ENCODE results near the gene CCDC194.
"Not testable (repeated sequence)": the region's sequence is repeated elsewhere in the genome, so short reads cannot be mapped to it uniquely, and the experiment has no call there.

The CCDC194 gene

DNA sequence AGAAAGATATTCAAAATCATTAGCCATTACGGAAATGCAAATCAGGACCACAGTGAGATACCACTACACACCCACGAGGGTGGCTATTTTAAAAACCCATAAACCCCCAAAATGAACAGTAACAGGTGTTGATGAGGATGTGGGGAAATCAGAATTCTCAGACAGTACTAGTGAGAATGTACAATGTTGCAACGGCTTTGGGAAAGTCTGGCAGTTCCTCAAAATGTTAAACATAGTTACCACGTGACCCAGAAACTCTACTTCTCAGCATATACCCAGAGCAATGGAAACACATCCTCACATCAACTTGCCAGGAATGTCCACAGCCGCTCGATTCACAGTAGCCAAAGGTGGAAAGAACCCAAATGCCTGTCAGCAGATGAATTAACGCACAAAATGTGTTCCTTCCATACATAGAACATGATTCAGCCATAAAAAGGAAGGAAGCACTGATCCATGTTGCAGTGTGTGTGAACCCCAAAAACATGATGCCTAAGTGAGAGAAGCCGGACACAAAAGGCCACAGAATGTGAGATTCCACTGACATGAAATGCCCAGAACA lies 23.9 kb downstream of the CCDC194 start:
- DNase-seq (peak; percentile 54), ATAC-seq (replicated peaks) (peak; percentile 96 to 99)
- H3K36me3 Mint-ChIP-seq = peaks cover 4% of the 10 kb centered on the region in 2 donors
- peaks cover 12 to 22% of the 10 kb centered on the region in 2 donors for H3K4me1 Mint-ChIP-seq
- peaks cover 0 to 4% of the 10 kb centered on the region in 2 donors for H3K9me3 Mint-ChIP-seq
- peaks cover 10% of the 10 kb centered on the region in 2 donors for H3K27me3 Mint-ChIP-seq
- peak overlapping the region; percentile 38 to 65 for H3K4me3 Mint-ChIP-seq
- peak overlapping the region; percentile 92 for H3K27ac Mint-ChIP-seq

DNA sequence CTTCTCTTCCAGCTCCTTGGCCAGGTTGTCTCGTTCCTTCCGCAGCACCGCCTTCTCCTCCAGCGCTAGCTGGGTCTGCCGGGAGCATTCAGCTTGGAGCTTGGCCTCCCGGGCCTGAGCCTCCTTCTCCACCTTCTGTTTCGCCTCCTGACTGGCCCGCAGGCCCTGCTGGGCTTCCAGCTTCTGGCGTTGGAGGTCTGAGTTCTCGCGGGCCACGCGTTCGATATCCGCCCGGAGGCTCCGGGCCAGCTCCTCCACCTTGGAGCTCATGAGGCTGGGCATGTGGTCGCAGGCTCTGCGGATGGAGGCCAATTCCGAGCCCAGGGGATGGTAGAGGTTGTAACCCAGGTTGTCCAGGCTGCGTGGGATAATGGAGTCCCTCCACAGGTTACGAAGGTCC lies 28.6 kb downstream of the CCDC194 start:
- Mint-ChIP-seq H3K36me3 (peaks cover 2 to 3% of the 10 kb centered on the region in 2 donors), H3K9me3 (peaks cover 0 to 2% of the 10 kb centered on the region in 2 donors), H3K4me1 (peaks cover 9 to 13% of the 10 kb centered on the region in 2 donors), H3K4me3 (no peak overlapping the region), H3K27ac (no peak overlapping the region), H3K27me3 (peaks cover 27 to 30% of the 10 kb centered on the region in 2 donors)
- DNase-seq = no peak
- ATAC-seq (replicated peaks) = no peak

DNA sequence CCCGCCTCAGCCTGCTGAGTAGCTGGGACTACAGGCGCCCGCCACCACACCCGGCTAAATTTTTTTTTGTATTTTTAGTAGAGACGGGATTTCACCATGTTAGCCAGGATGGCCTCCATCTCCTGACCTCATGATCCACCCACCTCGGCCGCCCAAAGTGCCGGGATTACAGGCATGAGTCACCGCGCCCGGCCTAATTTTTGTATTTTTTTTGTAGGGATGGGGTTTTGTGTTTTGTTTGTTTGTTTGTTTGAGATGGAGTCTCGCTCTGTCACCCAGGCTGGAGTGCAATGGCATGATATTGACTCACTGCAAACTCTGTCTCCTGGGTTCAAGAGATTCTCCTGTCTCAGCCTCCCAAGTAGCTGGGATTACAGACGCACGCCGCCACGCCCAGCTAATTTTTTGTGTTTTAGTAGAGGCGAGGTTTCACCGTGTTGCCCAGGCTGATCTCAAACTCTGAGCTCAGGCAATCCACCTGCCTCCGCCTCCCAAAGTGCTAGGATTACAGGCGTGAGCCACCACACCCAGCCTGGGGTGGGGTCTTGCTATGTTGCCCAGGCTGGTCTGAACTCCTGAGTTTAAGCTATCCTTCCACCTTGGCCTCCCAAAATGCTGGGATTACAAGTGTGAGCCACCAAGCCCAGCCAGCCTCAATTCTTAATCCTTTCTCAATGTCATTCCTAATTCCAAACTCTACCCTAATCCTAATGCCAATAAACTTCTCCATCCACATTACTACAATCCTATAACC lies 30.0 kb downstream of the CCDC194 start:
- DNase-seq; H3K4me3 Mint-ChIP-seq; H3K36me3 Mint-ChIP-seq; H3K9me3 Mint-ChIP-seq; H3K27ac Mint-ChIP-seq; H3K4me1 Mint-ChIP-seq; ATAC-seq (replicated peaks): not testable (repeated sequence)
- peaks cover 31 to 37% of the 10 kb centered on the region in 2 donors for H3K27me3 Mint-ChIP-seq

DNA sequence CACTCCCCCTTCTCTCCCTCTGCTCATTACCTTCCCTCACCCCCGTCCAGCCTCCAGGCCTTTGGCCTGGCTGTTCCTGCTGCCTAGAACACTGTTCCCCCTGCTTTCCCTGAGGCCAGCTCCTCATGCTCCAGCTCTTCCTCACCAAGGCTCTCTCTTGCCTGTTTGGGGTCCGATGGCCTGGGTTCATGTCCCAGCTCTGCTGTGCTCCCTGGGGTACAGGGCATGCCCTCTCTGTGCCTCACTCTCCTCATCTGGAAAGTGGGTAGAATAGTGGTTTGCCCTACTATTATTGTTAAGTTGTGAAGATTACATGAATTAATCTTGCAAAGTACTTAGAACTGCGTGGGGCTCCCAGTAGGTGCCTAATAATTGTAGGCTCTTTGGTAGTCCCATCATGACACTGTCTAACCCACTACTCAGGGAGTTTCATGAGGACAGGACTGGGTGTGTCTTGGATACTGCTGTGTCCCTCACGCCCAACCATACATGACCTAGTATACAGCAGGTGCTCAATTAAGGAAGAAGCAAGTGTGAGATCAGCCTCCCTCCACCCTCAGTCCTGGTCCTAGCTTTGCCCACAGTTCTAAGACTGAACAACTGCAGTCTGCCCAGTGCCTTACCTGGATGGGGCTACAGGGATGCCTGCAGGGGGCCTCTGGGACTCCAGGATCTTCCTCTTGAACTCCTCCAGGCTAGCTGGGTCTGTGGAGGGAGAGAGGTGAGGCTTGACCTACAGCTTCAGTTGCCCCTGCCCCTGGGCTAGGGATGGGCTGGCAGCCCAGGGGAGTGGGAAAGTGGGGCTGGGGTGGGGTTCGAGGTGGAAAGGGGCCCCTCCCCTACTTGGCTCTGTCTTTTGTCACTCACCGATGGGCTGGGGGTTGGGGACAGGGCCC lies 33.8 kb downstream of the CCDC194 start:
- H3K9me3 Mint-ChIP-seq = no peaks in the 10 kb centered on the region
- no peaks in the 10 kb centered on the region for H3K4me1 Mint-ChIP-seq
- DNase-seq = no peak
- H3K27ac Mint-ChIP-seq = no peak overlapping the region
- H3K36me3 Mint-ChIP-seq = no peaks in the 10 kb centered on the region
- ATAC-seq (replicated peaks) = no peak
- H3K4me3 Mint-ChIP-seq = no peak overlapping the region
- H3K27me3 Mint-ChIP-seq = peaks cover 22 to 27% of the 10 kb centered on the region in 2 donors

DNA sequence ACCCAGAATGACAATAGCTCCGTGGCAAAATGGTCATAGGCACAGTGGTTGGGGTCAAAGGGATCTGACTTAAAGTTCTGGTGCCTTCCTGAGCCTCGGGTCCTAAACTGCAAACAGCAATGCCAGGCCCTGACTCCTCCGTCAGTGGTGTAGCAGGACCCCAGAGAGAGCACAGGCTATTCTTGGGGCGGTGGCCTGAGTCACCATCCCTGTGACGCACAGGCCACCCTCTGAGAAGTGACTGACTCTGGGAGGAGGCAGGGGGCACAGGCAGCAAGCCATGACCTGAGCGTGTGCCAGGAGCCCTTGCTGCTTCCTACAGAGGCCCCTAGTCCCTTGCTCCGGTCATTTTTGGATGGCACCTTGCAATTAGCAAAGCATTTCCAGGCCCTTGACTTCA lies 35.6 kb downstream of the CCDC194 start:
- Mint-ChIP-seq H3K27ac (no peak overlapping the region), H3K9me3 (no peaks in the 10 kb centered on the region), H3K27me3 (peaks cover 21 to 27% of the 10 kb centered on the region in 2 donors), H3K4me3 (no peak overlapping the region), H3K4me1 (no peaks in the 10 kb centered on the region), H3K36me3 (no peaks in the 10 kb centered on the region)
- ATAC-seq (replicated peaks) = no peak
- no peak for DNase-seq

DNA sequence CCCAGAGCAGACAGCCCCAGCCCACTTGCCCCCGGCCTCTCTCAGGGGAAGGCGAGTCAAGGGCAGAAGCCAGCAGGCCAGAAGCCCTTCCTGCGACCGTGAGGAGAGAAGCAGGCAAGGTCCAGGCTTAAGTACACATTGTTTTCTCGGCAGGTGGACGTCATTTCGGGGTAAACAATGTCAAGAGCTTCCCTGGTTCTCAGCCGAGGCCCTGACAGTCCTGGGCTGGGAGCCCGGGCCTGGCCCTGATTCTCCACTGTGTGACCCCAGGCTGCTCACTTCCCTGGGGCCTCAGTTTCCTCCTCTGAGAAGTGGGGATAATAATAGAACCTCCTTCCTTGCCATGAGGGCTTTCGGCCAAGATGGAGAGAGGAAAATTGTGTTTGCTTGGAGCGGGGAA lies 36.3 kb downstream of the CCDC194 start:
- Mint-ChIP-seq H3K4me1 (no peaks in the 10 kb centered on the region), H3K4me3 (no peak overlapping the region), H3K27ac (no peak overlapping the region), H3K9me3 (no peaks in the 10 kb centered on the region), H3K27me3 (peaks cover 25 to 34% of the 10 kb centered on the region in 2 donors), H3K36me3 (no peaks in the 10 kb centered on the region)
- DNase-seq (no peak), ATAC-seq (replicated peaks) (no peak)

DNA sequence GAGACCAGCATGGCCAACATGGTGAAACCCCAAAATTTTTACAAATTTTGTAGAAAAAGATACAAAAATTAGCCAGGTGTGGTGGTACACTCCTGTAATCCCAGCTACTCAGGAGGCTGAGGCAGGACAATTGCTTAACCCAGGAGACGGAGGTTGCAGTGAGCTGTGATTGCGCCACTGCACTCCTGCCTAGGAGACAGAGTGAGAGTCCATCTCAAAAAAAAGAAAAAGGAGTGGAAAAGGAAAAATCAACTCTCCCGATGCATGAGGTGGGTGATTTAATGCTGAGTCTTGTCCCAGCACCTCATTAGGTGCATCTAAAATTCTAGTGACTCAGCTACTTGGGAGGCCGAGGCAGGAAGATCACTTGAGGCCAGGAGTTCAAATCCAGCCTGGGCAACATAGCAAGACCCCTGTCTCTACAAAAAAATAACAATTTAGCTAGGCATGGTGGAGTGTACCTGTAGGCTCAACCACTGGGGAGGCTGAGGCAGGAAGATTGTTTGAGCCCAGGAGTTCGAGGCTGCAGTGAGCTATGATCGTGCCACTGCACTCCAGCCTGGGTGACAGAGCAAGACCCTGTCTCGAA lies 36.8 kb downstream of the CCDC194 start:
- H3K27me3 Mint-ChIP-seq = peaks cover 23 to 35% of the 10 kb centered on the region in 2 donors
- no peaks in the 10 kb centered on the region for H3K9me3 Mint-ChIP-seq
- ATAC-seq (replicated peaks) (no peak), DNase-seq (no peak)
- H3K4me3 Mint-ChIP-seq = no peak overlapping the region
- H3K27ac Mint-ChIP-seq = no peak overlapping the region
- no peaks in the 10 kb centered on the region for H3K36me3 Mint-ChIP-seq
- no peaks in the 10 kb centered on the region for H3K4me1 Mint-ChIP-seq

DNA sequence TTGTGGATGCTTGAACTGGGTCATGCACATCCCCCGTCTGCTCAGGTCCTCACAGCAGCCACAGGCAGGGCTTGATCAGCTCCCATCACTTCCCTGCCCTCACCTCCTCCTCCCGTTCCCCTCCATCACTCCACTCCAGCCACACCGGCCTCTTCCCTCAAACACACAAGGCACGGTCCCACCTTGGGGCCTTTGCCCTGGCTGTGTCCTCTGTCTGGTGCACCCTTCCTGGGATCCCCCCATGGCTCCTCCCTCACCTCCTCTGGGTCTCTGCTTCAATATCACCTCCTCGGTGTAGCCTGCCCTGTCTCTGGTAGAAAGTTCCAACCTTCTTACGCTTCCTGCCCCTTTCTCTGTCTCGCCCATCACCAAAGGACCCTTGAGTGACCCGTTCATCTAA lies 40.6 kb downstream of the CCDC194 start:
- H3K9me3 Mint-ChIP-seq = no peaks in the 10 kb centered on the region
- peaks cover 4 to 10% of the 10 kb centered on the region in 2 donors for H3K4me1 Mint-ChIP-seq
- H3K36me3 Mint-ChIP-seq = no peaks in the 10 kb centered on the region
- no peak for DNase-seq
- H3K27me3 Mint-ChIP-seq = peaks cover 41 to 53% of the 10 kb centered on the region in 2 donors
- no peak for ATAC-seq (replicated peaks)
- peak overlapping the region; percentile 3 for H3K27ac Mint-ChIP-seq
- H3K4me3 Mint-ChIP-seq = no peak overlapping the region

DNA sequence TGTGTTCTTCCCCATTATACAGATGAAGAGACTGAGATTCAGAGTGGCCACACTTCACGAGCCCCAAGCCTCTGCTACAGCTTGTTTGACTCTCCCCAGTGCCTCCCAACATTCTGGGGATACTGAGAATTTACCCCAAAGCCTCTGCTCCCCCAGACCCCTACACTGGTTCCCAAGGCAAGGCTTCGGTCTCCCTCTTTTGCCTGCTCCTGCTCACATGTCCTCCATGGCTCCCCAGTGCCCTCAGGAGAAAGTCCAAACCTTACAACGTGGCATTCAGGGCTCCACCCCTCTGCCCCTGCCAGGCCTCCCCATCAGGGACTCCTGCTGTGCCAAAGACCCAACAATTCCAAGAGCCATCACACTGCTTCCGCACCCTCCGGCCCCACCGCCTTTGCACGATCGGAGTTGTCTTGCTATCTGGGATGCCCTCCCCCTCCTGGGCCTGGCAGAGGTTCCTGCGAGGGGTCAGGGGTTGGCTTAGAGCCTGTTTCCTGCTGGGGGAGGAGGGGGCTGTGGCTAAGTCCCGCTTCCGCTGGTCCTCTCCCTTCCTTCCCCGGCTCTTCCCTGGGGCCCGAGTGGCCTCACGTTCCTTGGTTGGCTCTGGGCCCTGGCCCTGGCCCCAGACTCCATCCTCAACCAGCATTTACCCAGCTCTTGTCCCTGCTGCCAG lies 41.3 kb downstream of the CCDC194 start:
- Mint-ChIP-seq H3K27me3 (peaks cover 44 to 59% of the 10 kb centered on the region in 2 donors), H3K9me3 (no peaks in the 10 kb centered on the region), H3K27ac (no peak overlapping the region), H3K4me3 (no peak overlapping the region), H3K36me3 (no peaks in the 10 kb centered on the region), H3K4me1 (peaks cover 4 to 13% of the 10 kb centered on the region in 2 donors)
- ATAC-seq (replicated peaks) (no peak), DNase-seq (no peak)

DNA sequence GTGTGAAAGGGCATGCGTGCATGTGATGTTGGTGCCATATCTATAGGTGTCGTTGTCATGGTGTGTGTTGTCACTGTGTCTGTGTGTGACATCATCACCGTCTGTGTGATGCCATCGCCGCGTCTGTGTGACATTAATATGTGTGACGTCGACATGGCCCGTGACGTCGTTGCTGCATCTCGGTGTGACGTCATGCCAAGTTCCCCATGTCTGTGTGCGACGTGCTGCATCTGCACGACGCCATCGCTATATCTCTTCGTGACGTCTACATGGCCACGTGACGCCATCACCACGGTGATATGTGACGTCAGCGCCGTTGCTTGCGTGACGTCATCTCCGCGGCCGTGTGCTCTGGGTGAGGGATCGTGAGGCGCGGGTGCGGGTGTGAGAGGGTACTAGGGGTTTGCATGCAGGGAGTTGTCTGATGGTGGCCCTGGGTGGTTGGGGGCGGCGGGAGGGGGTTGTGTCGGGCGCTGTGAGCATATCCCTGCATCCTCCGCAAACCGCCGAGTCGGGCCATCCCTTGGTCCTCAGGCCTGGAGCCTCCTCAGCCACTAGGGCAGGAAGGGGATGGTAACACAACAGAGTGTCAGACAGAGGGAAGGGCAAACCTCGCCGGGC lies 42.1 kb downstream of the CCDC194 start:
- DNase-seq = no peak
- peaks cover 46 to 67% of the 10 kb centered on the region in 2 donors for H3K27me3 Mint-ChIP-seq

DNA sequence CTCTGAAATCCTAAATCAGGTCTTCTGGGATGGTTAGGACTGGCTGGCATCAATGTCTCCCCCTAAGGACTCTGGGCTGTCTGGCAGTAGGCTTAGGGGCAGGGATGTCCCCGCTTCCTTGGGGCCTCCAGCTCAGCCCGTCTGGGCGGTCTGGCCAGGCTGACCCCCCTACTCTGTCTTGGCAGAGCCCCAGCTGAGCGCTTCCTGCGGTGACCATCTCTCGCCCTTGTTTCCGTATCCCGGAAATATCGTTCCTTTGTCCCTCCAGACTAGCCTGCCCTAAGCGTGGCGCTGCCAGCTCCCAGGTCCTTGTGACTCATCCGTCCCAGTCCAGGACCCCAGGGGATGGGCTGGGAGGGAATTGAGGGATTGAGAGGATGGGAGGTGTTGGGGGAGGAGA lies 45.3 kb downstream of the CCDC194 start:
- H3K36me3 Mint-ChIP-seq = peaks cover 2 to 10% of the 10 kb centered on the region in 2 donors
- no peaks in the 10 kb centered on the region for H3K9me3 Mint-ChIP-seq
- DNase-seq (no peak), ATAC-seq (replicated peaks) (no peak)
- H3K27ac Mint-ChIP-seq = no peak overlapping the region
- H3K27me3 Mint-ChIP-seq = peaks cover 42 to 68% of the 10 kb centered on the region in 2 donors
- no peak overlapping the region for H3K4me3 Mint-ChIP-seq
- H3K4me1 Mint-ChIP-seq = peaks cover 9 to 32% of the 10 kb centered on the region in 2 donors

More for the DNA sequence above, 42.1 kb downstream of the CCDC194 start:
- Mint-ChIP-seq H3K36me3 (no peaks in the 10 kb centered on the region), H3K9me3 (no peaks in the 10 kb centered on the region), H3K4me1 (peaks cover 4 to 21% of the 10 kb centered on the region in 2 donors), H3K27ac (no peak overlapping the region), H3K4me3 (no peak overlapping the region)
- ATAC-seq (replicated peaks) = no peak

DNA sequence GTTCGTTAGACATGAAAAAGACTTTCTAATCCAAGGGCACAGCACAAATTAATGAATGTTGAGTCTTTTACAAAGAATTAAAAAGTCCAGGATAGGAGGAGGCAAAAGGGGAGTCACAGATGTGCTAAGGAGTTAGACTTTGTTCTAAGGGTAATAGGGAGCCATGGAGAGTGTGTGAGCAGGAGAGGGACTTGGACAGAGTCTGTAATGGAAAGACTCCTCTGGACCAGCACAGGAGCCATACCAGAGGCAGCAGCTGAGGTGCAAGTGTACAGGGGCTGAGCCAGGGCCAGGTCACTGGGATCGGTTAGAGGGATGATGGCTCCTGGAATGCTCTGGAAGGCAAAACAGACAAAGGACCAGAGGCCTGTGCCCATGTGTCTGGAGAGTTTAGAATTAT lies 46.1 kb downstream of the CCDC194 start:
- peaks cover 2 to 12% of the 10 kb centered on the region in 2 donors for H3K36me3 Mint-ChIP-seq
- no peak overlapping the region for H3K27ac Mint-ChIP-seq
- H3K4me1 Mint-ChIP-seq = peaks cover 9 to 32% of the 10 kb centered on the region in 2 donors
- DNase-seq = no peak
- no peak overlapping the region for H3K4me3 Mint-ChIP-seq
- H3K27me3 Mint-ChIP-seq = peaks cover 34 to 60% of the 10 kb centered on the region in 2 donors
- no peaks in the 10 kb centered on the region for H3K9me3 Mint-ChIP-seq
- ATAC-seq (replicated peaks) = no peak

DNA sequence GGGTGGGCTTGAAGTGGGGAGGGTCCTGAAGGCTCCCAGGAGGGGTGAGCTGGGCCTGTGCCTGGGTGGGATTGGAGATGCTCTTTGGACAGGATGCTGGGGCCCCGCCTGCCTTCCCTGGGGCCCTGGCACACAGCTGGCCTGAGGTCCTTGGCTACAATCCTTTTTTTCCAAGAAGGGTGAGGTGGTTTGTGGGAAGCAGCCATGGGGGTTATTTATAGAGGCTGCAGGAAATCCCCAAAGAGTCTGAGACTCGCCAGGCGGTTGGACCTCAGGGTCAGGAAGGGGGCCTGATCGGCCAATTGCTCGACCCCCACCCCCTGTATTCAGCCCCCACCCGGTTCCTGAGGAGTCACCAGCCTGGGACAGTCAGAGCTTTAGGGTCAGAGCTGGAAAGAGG lies 46.6 kb downstream of the CCDC194 start:
- peaks cover 9 to 32% of the 10 kb centered on the region in 2 donors for H3K4me1 Mint-ChIP-seq
- peaks cover 29 to 54% of the 10 kb centered on the region in 2 donors for H3K27me3 Mint-ChIP-seq
- no peaks in the 10 kb centered on the region for H3K9me3 Mint-ChIP-seq
- H3K36me3 Mint-ChIP-seq = peaks cover 2 to 15% of the 10 kb centered on the region in 2 donors
- no peak overlapping the region for H3K27ac Mint-ChIP-seq
- ATAC-seq (replicated peaks) (no peak), DNase-seq (no peak)
- H3K4me3 Mint-ChIP-seq = no peak overlapping the region
